H1 (cell line): ENCODE data around the gene RASL10A. TPM values are rescaled to one million over a fixed set of nuclear protein-coding genes. Genes with fewer than 3 reads are reported as not detected.

Experiments
- CTCF ChIA-PET: fragments of 300-600 bp; sonication (Branson Sonifier 250); formaldehyde crosslinking; loops from one replicate; lab custom pipeline; 2021; ENCODE audit not compliant: partially characterized antibody; lab: Charles Lee
- POLR2A ChIA-PET: fragments of 300-600 bp; sonication (Branson Sonifier 250); formaldehyde crosslinking; loops from one replicate; lab custom pipeline; 2021; ENCODE audit warnings: inconsistent platforms; ENCODE audit not compliant: partially characterized antibody; lab: Charles Lee
- DNase-seq, 2 experiments: peaks; one replicate each; pipeline versions ENCODE4 v3.0.0 to v3.0.0-alpha.2; 2010 to 2022; ENCODE audit warnings: low spot score in 2 of 2, low read depth in 1 of 2, mixed read lengths in 1 of 2
- FAIRE-seq: peaks from 2 replicates; lab custom pipeline; 2011; peaks lifted over from hg19 to GRCh38; lab: Jason Lieb, UNC
- H2AFZ ChIP-seq: 2 replicates; pipeline ENCODE4 v1.8.1; 2012; ENCODE audit warnings: low read length, inconsistent platforms
- H2AK5ac ChIP-seq: 2 replicates; pipeline ENCODE4 v1.6.1; 2013; ENCODE audit warnings: low read depth, low read length
- H2BK120ac ChIP-seq: replicated peaks from 2 replicates; pipeline ENCODE3; 2013; ENCODE audit warnings: low read depth, low read length, inconsistent platforms
- H2BK12ac ChIP-seq: 2 replicates; pipeline ENCODE4 v1.6.1; 2013; ENCODE audit warnings: low read depth, low read length
- H2BK15ac ChIP-seq: 2 replicates; pipeline ENCODE4 v1.6.1; 2013; ENCODE audit warnings: low read length
- H2BK20ac ChIP-seq: 2 replicates; pipeline ENCODE4 v1.6.1; 2013; ENCODE audit warnings: low read length
- H2BK5ac ChIP-seq: 2 replicates; pipeline ENCODE4 v1.6.1; 2013; ENCODE audit warnings: low read depth, low read length
- H3K14ac ChIP-seq: 2 replicates; pipeline ENCODE4 v1.6.1; 2013; ENCODE audit warnings: inconsistent platforms; ENCODE audit not compliant: insufficient read length
- H3K18ac ChIP-seq: 2 replicates; pipeline ENCODE4 v1.6.1; 2013; ENCODE audit warnings: low read length; ENCODE audit errors: extremely low read depth
- H3K23ac ChIP-seq: 2 replicates; pipeline ENCODE4 v1.6.1; 2013; ENCODE audit warnings: inconsistent platforms; ENCODE audit not compliant: insufficient read length
- H3K23me2 ChIP-seq: 2 replicates; pipeline ENCODE4 v1.6.1; 2013; ENCODE audit warnings: low read depth, low read length
- H3K27ac ChIP-seq: 2 replicates; pipeline ENCODE4 v1.6.1; 2011; ENCODE audit warnings: low read depth, low read length, inconsistent platforms
- H3K27me3 ChIP-seq, 4 experiments: replicated peaks in 1 of 4; 1 replicate in 1 of 4; 2 replicates in 3 of 4; pipeline versions ENCODE4 v1.6.1 to v1.8.1; 2011 to 2013; ENCODE audit warnings: low read length in 3 of 4, mild to moderate bottlenecking in 3 of 4, inconsistent platforms in 2 of 4, mixed read lengths in 2 of 4, moderate library complexity in 1 of 4; ENCODE audit not compliant: control insufficient read depth in 3 of 4, insufficient read depth in 3 of 4; ENCODE audit errors: extremely low read depth in 1 of 4
- H3K36me3 ChIP-seq, 4 experiments: 2 replicates each; pipeline versions ENCODE4 v1.6.1 to v1.8.1; 2011 to 2013; ENCODE audit warnings: mild to moderate bottlenecking in 4 of 4, low read length in 3 of 4, moderate library complexity in 2 of 4, control low read depth in 1 of 4, inconsistent platforms in 1 of 4; ENCODE audit not compliant: insufficient read depth in 4 of 4, control insufficient read depth in 2 of 4
- H3K4ac ChIP-seq: replicated peaks from 2 replicates; pipeline ENCODE3; 2013; ENCODE audit warnings: low read length, low read depth, mixed read lengths, inconsistent platforms; ENCODE audit not compliant: insufficient read length
- H3K4me1 ChIP-seq, 4 experiments: replicated peaks in 1 of 4; 1 replicate in 1 of 4; 2 replicates in 3 of 4; pipeline versions ENCODE4 v1.6.1 to v1.8.1; 2011 to 2013; ENCODE audit warnings: low read length in 3 of 4, inconsistent platforms in 2 of 4, mixed read lengths in 1 of 4; ENCODE audit not compliant: insufficient read depth in 4 of 4, control insufficient read depth in 3 of 4
- H3K4me2 ChIP-seq, 2 experiments: 2 replicates each; pipeline versions ENCODE4 v1.6.1 to v1.8.1; 2011 to 2013; ENCODE audit warnings: low read depth in 2 of 2, low read length in 2 of 2, control low read depth in 1 of 2, inconsistent platforms in 1 of 2, mild to moderate bottlenecking in 1 of 2; ENCODE audit not compliant: insufficient read depth in 1 of 2
- H3K4me3 ChIP-seq, 4 experiments: fragments of 200-600, 300-600 bp in 1 of 4; sonication (generic), shearing (Covaris generic), sonication (Bioruptor Twin) in 1 of 4; 2 replicates each; pipeline versions ENCODE4 v1.5.1 to v1.8.1; 2011 to 2016; ENCODE audit warnings: low read length in 4 of 4, low read depth in 3 of 4, control low read depth in 2 of 4, inconsistent platforms in 2 of 4, mild to moderate bottlenecking in 2 of 4, mixed read lengths in 1 of 4, moderate library complexity in 1 of 4; ENCODE audit not compliant: insufficient read depth in 2 of 4; ENCODE audit errors: extremely low read depth in 1 of 4
- H3K56ac ChIP-seq: replicated peaks from 2 replicates; pipeline ENCODE3; 2013; ENCODE audit warnings: low read depth, mild to moderate bottlenecking, mixed read lengths, low read length, inconsistent platforms; ENCODE audit not compliant: insufficient read length
- H3K79me1 ChIP-seq: 2 replicates; pipeline ENCODE4 v1.6.1; 2013; ENCODE audit warnings: low read depth, low read length, control low read depth
- H3K79me2 ChIP-seq, 2 experiments: 2 replicates each; pipeline versions ENCODE4 v1.6.1 to v1.8.1; 2012 to 2013; ENCODE audit warnings: low read length in 2 of 2, mild to moderate bottlenecking in 2 of 2, inconsistent platforms in 1 of 2; ENCODE audit not compliant: insufficient read depth in 2 of 2, control insufficient read depth in 1 of 2
- H3K9ac ChIP-seq, 4 experiments: replicated peaks in 1 of 4; 1 replicate in 1 of 4; 2 replicates in 3 of 4; pipeline versions ENCODE4 v1.6.1 to v1.8.1; 2011 to 2013; ENCODE audit warnings: low read depth in 3 of 4, low read length in 3 of 4, control low read depth in 2 of 4, mild to moderate bottlenecking in 2 of 4, moderate library complexity in 2 of 4, inconsistent platforms in 1 of 4; ENCODE audit errors: extremely low read depth in 1 of 4
- H3K9me3 ChIP-seq, 2 experiments: 2 replicates each; pipeline versions ENCODE4 v1.6.1 to v1.8.1; 2012 to 2013; ENCODE audit warnings: mild to moderate bottlenecking in 2 of 2, moderate library complexity in 2 of 2, control low read depth in 1 of 2, inconsistent platforms in 1 of 2, low read depth in 1 of 2, low read length in 1 of 2, mixed read lengths in 1 of 2; ENCODE audit not compliant: insufficient read depth in 2 of 2
- H4K20me1 ChIP-seq, 2 experiments: replicated peaks in 1 of 2; 2 replicates each; pipeline versions ENCODE3 to v1.8.1; 2011 to 2013; ENCODE audit warnings: inconsistent platforms in 2 of 2, low read length in 2 of 2, mild to moderate bottlenecking in 1 of 2; ENCODE audit not compliant: insufficient read depth in 2 of 2, control insufficient read depth in 1 of 2
- H4K5ac ChIP-seq: 2 replicates; pipeline ENCODE4 v1.6.1; 2013; ENCODE audit warnings: low read length, low read depth, mixed read lengths, inconsistent platforms; ENCODE audit not compliant: insufficient read length
- H4K8ac ChIP-seq: 2 replicates; pipeline ENCODE4 v1.8.0; 2013; ENCODE audit warnings: mild to moderate bottlenecking, moderate library complexity, low read length, inconsistent platforms; ENCODE audit not compliant: insufficient read depth; ENCODE audit errors: extremely low read depth
- H4K91ac ChIP-seq: replicated peaks from 2 replicates; pipeline ENCODE3; 2013; ENCODE audit warnings: low read length, mixed read lengths, inconsistent platforms; ENCODE audit not compliant: insufficient read length
- BRCA1 ChIP-seq: IDR thresholded peaks from 2 replicates; pipeline ENCODE4 v1.6.1; 2012; ENCODE audit warnings: low read depth, low read length, improper control_type of control experiment
- SAP30 ChIP-seq: fragments of 300-600 bp; sonication (generic); IDR thresholded peaks from 2 replicates; pipeline ENCODE4 v1.7.1; 2012; ENCODE audit warnings: low read length, moderate library complexity, mild to moderate bottlenecking, inconsistent platforms; ENCODE audit not compliant: insufficient read depth, insufficient replicate concordance
- WGBS, 2 experiments: shearing (Covaris generic) in 1 of 2; methylation state at CpG; one replicate each; pipeline versions ENCODE4 v1.1.6 to v1.1.7; 2013 to 2015; ENCODE audit warnings: low lambda C conversion rate in 2 of 2, mixed read lengths in 2 of 2, inconsistent platforms in 1 of 2, low coverage in 1 of 2, missing lambda C conversion rate in 1 of 2; ENCODE audit not compliant: insufficient replicate concordance in 2 of 2, insufficient coverage in 1 of 2, insufficient read length in 1 of 2; ENCODE audit errors: extremely low coverage in 1 of 2, missing lambda C conversion rate in 1 of 2; 5-methylcytosine and 5-hydroxymethylcytosine counted together
- polyA plus RNA-seq, 7 experiments: library from polyadenylated mRNA; depleted of rRNA in 3 of 7; stranded (reverse) in 5 of 7; unstranded in 2 of 7; fragments of >200 nt in 5 of 7; fragments of 200-250 nt in 2 of 7; gene quantifications; 1 replicate in 5 of 7; 2 replicates in 1 of 7; 4 replicates in 1 of 7; pipeline versions ENCODE4 v1.2.1 to v1.2.3, GENCODE V29; 2011 to 2013; ENCODE audit warnings: missing spikeins in 2 of 7, mixed read lengths in 2 of 7
- total RNA-seq: library from RNA; stranded (reverse); fragmentation: NEBNext Ultra II Directional; extraction: Animal tissue kit (Norgen Biotek cat#: 25700); gene quantifications from 2 replicates; pipeline ENCODE4 v1.2.1, GENCODE V29; 2021
- TF ChIP-seq, protein P1 (sequence below): IDR thresholded peaks from 2 replicates; pipeline ENCODE4 v1.6.1; 2012; ENCODE audit warnings: inconsistent platforms

The RASL10A gene
- total and polyA plus RNA-seq, 2 of the 8 experiments (the other 6 are each of a cell fraction or from before 2014, with no cell fraction given): 1.1 to 1.5 TPM

DNA sequence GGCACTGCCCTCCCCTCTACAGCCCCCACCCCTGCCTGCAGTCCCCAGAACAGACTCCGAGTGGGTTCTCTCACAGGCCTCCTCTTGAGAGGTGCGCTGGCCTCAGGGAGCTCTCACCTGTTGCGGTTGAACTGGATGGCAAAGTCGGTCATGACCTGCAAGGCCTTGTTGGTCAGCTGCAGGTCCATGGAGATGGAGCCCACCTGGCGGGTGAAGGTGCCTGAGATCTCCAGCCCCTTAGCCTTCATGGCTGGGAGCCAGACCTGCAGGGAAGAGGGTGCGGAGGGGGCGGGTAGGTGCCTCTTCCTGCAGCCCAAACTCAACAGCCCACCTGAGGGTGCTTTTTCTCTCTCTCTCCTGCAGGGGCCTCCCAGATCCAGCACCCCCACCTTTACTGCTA is 18.7 kb upstream of the RASL10A start:
- Histone ChIP-seq H3K79me2 (no peaks in the 10 kb centered on the region), H3K36me3 (peaks cover 10 to 27% (median 19%) of the 10 kb centered on the region in 4 experiments; a peak in 7 of 8 replicates), H3K9me3 (no peaks in the 10 kb centered on the region), H3K4ac (no peak overlapping the region), H2BK20ac (no peak overlapping the region), H2BK5ac (no peak overlapping the region), H3K14ac (no peak overlapping the region), H3K4me2 (no peak overlapping the region), H3K4me3 (no peak overlapping the region), H4K91ac (no peak overlapping the region), H3K4me1 (no peaks in the 10 kb centered on the region; a peak in 1 of 7 replicates), H3K23me2 (no peaks in the 10 kb centered on the region), H2BK120ac (no peak overlapping the region), H3K56ac (no peak overlapping the region), H4K5ac (no peak overlapping the region), H3K18ac (no peak overlapping the region), H3K27me3 (no peaks in the 10 kb centered on the region), H3K23ac (no peak overlapping the region), H3K79me1 (no peaks in the 10 kb centered on the region), H2BK15ac (no peak overlapping the region), H4K8ac (no peak overlapping the region), H4K20me1 (peaks cover 3 to 10% of the 10 kb centered on the region in 2 experiments), H2AFZ (no peak overlapping the region), H2AK5ac (no peak overlapping the region), H2BK12ac (no peak overlapping the region), H3K27ac (no peak overlapping the region), H3K9ac (no peak overlapping the region)
- WGBS, 2 experiments: 97% methylated on average over 5 of the region's 7 CpGs; no CpG with 5 or more reads in 1 of the 2 experiments
- POLR2A ChIA-PET: no interaction called here
- DNase-seq (no peak), FAIRE-seq (no peak)
- CTCF ChIA-PET: interaction anchor here (1.9 kb wide), 1 partner anchor 14 kb away, joined by 5 read pairs; no protein-coding TSS in a partner anchor
- TF ChIP-seq SAP30 (no peak), BRCA1 (no peak)
- TF ChIP-seq, protein P1, sequence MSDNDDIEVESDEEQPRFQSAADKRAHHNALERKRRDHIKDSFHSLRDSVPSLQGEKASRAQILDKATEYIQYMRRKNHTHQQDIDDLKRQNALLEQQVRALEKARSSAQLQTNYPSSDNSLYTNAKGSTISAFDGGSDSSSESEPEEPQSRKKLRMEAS: no peak
